Tibial artery (tissue), 4 donors: ENCODE data around the gene CUTC.

Experiments
- DNase-seq, 2 donors: peaks; one replicate each; pipeline ENCODE4 v3.0.0-alpha.2; 2019
- H3K27ac ChIP-seq, 2 donors: fragments of 200-600 bp; sonication (generic) in 1 of 2; 1 replicate in 1 of 2; 2 replicates in 1 of 2; pipeline ENCODE4 v1.5.1; 2018 to 2019; ENCODE audit warnings: mild to moderate bottlenecking in 1 of 2
- H3K27me3 ChIP-seq, 2 donors: fragments of 200-600 bp; sonication (generic) in 1 of 2; one replicate each; pipeline versions ENCODE4 v1.5.1 to v1.6.0; 2016 to 2019
- H3K36me3 ChIP-seq, 3 donors: fragments of 200-600 bp; sonication (generic) in 2 of 3; one replicate each; pipeline ENCODE4 v1.5.1; 2016 to 2019; ENCODE audit warnings: mild to moderate bottlenecking in 2 of 3
- H3K4me1 ChIP-seq, 4 donors: fragments of 200-600 bp; sonication (generic) in 2 of 4; 1 replicate in 3 of 4; 2 replicates in 1 of 4; pipeline ENCODE4 v1.5.1; 2016 to 2019
- H3K4me3 ChIP-seq, 2 donors: fragments of 200-600 bp; sonication (generic) in 1 of 2; 1 replicate in 1 of 2; 2 replicates in 1 of 2; pipeline ENCODE4 v1.5.1; 2018 to 2019; ENCODE audit warnings: mild to moderate bottlenecking in 2 of 2
- H3K9me3 ChIP-seq, 3 donors: fragments of 200-600 bp; sonication (generic) in 1 of 3; one replicate each; pipeline ENCODE4 v1.5.1; 2016 to 2019
- intact Hi-C: fragments of 100-400 bp; cut with DNase I; formaldehyde crosslinking; loops from one replicate; pipeline ENCODE4 v1.15.0; 2023; ENCODE audit warnings: low total_unique reads
- TF ChIP-seq, protein P1 (sequence below), 2 experiments: fragments of 200-600 bp in 1 of 2; fragments of 450-650 bp in 1 of 2; IDR thresholded peaks; one replicate each; pipeline ENCODE4 v1.5.1; 2017 to 2019; ENCODE audit warnings: antibody characterized with exemption in 2 of 2, mild to moderate bottlenecking in 1 of 2, moderate library complexity in 1 of 2

CUTC gene

GRCh38 chr10:99804471-99804870 lies 72.4 kb downstream of the CUTC start:
- intact Hi-C loops, result no loop called here
- TF ChIP-seq, protein P1, sequence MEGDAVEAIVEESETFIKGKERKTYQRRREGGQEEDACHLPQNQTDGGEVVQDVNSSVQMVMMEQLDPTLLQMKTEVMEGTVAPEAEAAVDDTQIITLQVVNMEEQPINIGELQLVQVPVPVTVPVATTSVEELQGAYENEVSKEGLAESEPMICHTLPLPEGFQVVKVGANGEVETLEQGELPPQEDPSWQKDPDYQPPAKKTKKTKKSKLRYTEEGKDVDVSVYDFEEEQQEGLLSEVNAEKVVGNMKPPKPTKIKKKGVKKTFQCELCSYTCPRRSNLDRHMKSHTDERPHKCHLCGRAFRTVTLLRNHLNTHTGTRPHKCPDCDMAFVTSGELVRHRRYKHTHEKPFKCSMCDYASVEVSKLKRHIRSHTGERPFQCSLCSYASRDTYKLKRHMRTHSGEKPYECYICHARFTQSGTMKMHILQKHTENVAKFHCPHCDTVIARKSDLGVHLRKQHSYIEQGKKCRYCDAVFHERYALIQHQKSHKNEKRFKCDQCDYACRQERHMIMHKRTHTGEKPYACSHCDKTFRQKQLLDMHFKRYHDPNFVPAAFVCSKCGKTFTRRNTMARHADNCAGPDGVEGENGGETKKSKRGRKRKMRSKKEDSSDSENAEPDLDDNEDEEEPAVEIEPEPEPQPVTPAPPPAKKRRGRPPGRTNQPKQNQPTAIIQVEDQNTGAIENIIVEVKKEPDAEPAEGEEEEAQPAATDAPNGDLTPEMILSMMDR (IDR thresholded peaks at IDR 0.05), result no peak
- DNase-seq, result no peak
- H3K4me1 ChIP-seq, result no peaks in the 10 kb centered on the region
- H3K27me3 ChIP-seq, result no peaks in the 10 kb centered on the region
- no peak overlapping the region for H3K4me3 ChIP-seq
- peaks cover 0 to 10% (median 0%) of the 10 kb centered on the region in 3 donors for H3K36me3 ChIP-seq
- no peaks in the 10 kb centered on the region for H3K9me3 ChIP-seq
- no peak overlapping the region for H3K27ac ChIP-seq

DNA sequence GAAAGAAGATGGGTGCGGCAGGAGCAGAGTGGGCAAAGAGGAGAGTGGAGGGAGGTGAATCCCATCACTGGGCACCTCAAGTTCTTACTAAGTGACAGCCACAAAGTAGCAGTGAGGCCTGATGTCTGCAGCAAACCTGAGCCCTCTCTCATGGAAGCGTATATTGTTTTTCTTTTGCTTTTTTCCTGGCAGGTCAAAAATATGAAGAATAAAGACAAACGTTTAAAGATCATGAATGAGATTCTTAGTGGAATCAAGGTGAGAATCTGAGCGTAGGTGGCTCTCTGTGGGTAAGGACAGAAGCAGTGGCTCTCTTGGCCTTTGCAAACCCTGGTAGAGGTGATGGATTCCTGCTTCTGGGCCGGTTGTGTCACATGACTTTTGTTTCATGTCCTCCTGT lies 73.2 kb downstream of the CUTC start:
- intact Hi-C loops, result no loop called here
- no peaks in the 10 kb centered on the region for H3K27me3 ChIP-seq
- TF ChIP-seq, protein P1 (IDR thresholded peaks at IDR 0.05), result no peak
- H3K4me3 ChIP-seq, result no peak overlapping the region
- no peaks in the 10 kb centered on the region for H3K9me3 ChIP-seq
- no peak for DNase-seq
- no peak overlapping the region for H3K27ac ChIP-seq
- H3K36me3 ChIP-seq, result peaks cover 0 to 10% (median 0%) of the 10 kb centered on the region in 3 donors
- H3K4me1 ChIP-seq, result no peaks in the 10 kb centered on the region
